22Rv1 (cell line): ENCODE data around the gene CDC37.

ENCODE experiments used
- ZFX ChIP-seq: fragments of 450-650 bp; IDR thresholded peaks from 2 replicates; pipeline ENCODE4 v1.6.1; 2017; ENCODE audit warnings: antibody characterized with exemption, borderline replicate concordance
- TF ChIP-seq, protein P1 (sequence below): fragments of 450-650 bp; IDR thresholded peaks from 2 replicates; pipeline ENCODE4 v1.5.1; 2017; ENCODE audit warnings: mild to moderate bottlenecking

DNA sequence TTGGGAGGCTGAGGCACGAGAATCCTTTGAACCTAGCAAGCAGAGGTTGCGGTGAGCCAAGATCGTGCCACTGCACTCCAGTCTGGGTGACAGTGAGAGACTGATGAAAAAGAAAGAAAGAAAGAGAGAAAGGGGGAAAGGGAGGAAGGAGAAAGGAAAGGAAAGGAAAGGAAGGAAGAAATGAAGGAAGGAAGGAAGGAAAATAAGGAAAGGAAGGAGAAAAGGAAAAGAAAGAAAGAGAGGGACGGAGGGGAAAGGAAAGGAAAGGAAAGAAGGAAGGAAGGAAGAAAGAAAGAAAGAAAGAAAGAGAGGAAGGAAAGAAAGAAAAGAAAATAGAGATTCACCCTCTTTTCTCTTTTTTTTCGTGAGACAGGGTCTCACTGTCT lies 25.6 kb upstream of the CDC37 start:
- TF ChIP-seq, protein P1, sequence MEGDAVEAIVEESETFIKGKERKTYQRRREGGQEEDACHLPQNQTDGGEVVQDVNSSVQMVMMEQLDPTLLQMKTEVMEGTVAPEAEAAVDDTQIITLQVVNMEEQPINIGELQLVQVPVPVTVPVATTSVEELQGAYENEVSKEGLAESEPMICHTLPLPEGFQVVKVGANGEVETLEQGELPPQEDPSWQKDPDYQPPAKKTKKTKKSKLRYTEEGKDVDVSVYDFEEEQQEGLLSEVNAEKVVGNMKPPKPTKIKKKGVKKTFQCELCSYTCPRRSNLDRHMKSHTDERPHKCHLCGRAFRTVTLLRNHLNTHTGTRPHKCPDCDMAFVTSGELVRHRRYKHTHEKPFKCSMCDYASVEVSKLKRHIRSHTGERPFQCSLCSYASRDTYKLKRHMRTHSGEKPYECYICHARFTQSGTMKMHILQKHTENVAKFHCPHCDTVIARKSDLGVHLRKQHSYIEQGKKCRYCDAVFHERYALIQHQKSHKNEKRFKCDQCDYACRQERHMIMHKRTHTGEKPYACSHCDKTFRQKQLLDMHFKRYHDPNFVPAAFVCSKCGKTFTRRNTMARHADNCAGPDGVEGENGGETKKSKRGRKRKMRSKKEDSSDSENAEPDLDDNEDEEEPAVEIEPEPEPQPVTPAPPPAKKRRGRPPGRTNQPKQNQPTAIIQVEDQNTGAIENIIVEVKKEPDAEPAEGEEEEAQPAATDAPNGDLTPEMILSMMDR: no peak
- TF ChIP-seq ZFX: no peak
